Measurements from ENCODE around the gene EFNB1. TPM values are rescaled to one million over a fixed set of nuclear protein-coding genes. Genes with fewer than 3 reads are reported as not detected.
A peak's percentile ranks its signal among the peaks of the same experiment; 100 is the strongest.

EFNB1 gene
- total RNA-seq, 3 donors from 2014 or later (not counting 1 experiment from before 2014, with no cell fraction given), result 3.2 to 4.7 (median 3.3) TPM

GRCh38 chrX:68820476-68821110 is 8.2 kb upstream of the EFNB1 start:
- H3K4me1 Mint-ChIP-seq, result peaks cover 0 to 8% of the 10 kb centered on the region in 2 donors
- ATAC-seq (no peak), DNase-seq (no peak)
- 63% methylated on average over 6 of the region's 6 CpGs for WGBS (ENCODE audit: insufficient coverage)
- H3K27me3 Mint-ChIP-seq (ENCODE audit: low read depth in 2 of 2), result peaks cover 10 to 32% of the 10 kb centered on the region in 2 donors
- Histone ChIP-seq H3K36me3 (ENCODE audit: control insufficient read depth, insufficient read depth, low read length) (no peaks in the 10 kb centered on the region), H3K27me3 (ENCODE audit: control insufficient read depth, insufficient read depth, low read length) (no peaks in the 10 kb centered on the region), H3K9me3 (ENCODE audit: control insufficient read depth, insufficient read depth, low read length) (no peaks in the 10 kb centered on the region), H3K27ac (ENCODE audit: low read length) (no peak overlapping the region), H3K4me3 (ENCODE audit: low read length) (no peak overlapping the region), H3K4me1 (ENCODE audit: control insufficient read depth, insufficient read depth, low read length) (peaks cover 2% of the 10 kb centered on the region)
- H3K9me3 Mint-ChIP-seq, result no peaks in the 10 kb centered on the region
- TF ChIP-seq CTCF (IDR thresholded peaks at IDR 0.05), result no peak
- H3K4me3 Mint-ChIP-seq, result no peak overlapping the region
- intact Hi-C loops (cut with micrococcal nuclease), result no loop called here
- H3K27ac Mint-ChIP-seq, result no peak overlapping the region
- no peaks in the 10 kb centered on the region for H3K36me3 Mint-ChIP-seq

- Histone ChIP-seq H3K4me3 (ENCODE audit: low read length) (no peak overlapping the region), H3K4me1 (ENCODE audit: control insufficient read depth, insufficient read depth, low read length) (peaks cover 2% of the 10 kb centered on the region), H3K36me3 (ENCODE audit: control insufficient read depth, insufficient read depth, low read length) (no peaks in the 10 kb centered on the region), H3K27ac (ENCODE audit: low read length) (no peak overlapping the region), H3K9me3 (ENCODE audit: control insufficient read depth, insufficient read depth, low read length) (no peaks in the 10 kb centered on the region), H3K27me3 (ENCODE audit: control insufficient read depth, insufficient read depth, low read length) (no peaks in the 10 kb centered on the region)
- DNase-seq, result no peak
- TF ChIP-seq CTCF (IDR thresholded peaks at IDR 0.05), result no peak
- no peaks in the 10 kb centered on the region for H3K36me3 Mint-ChIP-seq
- peaks cover 0 to 8% of the 10 kb centered on the region in 2 donors for H3K4me1 Mint-ChIP-seq
- no peak overlapping the region for H3K4me3 Mint-ChIP-seq
- intact Hi-C loops (cut with micrococcal nuclease), result no loop called here
- ATAC-seq, result no peak
- no peak overlapping the region for H3K27ac Mint-ChIP-seq
- peaks cover 9 to 32% of the 10 kb centered on the region in 2 donors for H3K27me3 Mint-ChIP-seq (ENCODE audit: low read depth in 2 of 2)
- H3K9me3 Mint-ChIP-seq, result no peaks in the 10 kb centered on the region
- 78% methylated on average over 3 of the region's 3 CpGs for WGBS (ENCODE audit: insufficient coverage)
These were observed 7.2 kb upstream of the EFNB1 start for GRCh38 chrX:68821616-68822015.

- H3K27ac ChIP-seq (ENCODE audit: low read length), result no peak overlapping the region
- Mint-ChIP-seq H3K27me3 (ENCODE audit: low read depth in 2 of 2) (peaks cover 4 to 22% of the 10 kb centered on the region in 2 donors), H3K9me3 (no peaks in the 10 kb centered on the region), H3K27ac (no peak overlapping the region), H3K4me1 (peaks cover 3 to 12% of the 10 kb centered on the region in 2 donors), H3K36me3 (no peaks in the 10 kb centered on the region), H3K4me3 (no peak overlapping the region)
- H3K9me3 ChIP-seq (ENCODE audit: control insufficient read depth, insufficient read depth, low read length), result no peaks in the 10 kb centered on the region
- 10% methylated on average over 11 of the region's 14 CpGs for WGBS (ENCODE audit: insufficient coverage)
- ATAC-seq, result peak in 2 of 3 donors; percentile 49 to 57
- DNase-seq, result peak in 1 of 2 donors; percentile 52
- no peak for TF ChIP-seq CTCF (IDR thresholded peaks at IDR 0.05)
- no peaks in the 10 kb centered on the region for H3K36me3 ChIP-seq (ENCODE audit: control insufficient read depth, insufficient read depth, low read length)
- H3K4me3 ChIP-seq (ENCODE audit: low read length), result no peak overlapping the region
- H3K4me1 ChIP-seq (ENCODE audit: control insufficient read depth, insufficient read depth, low read length), result peaks cover 4% of the 10 kb centered on the region
- intact Hi-C loops (cut with micrococcal nuclease), result no loop called here
- H3K27me3 ChIP-seq (ENCODE audit: control insufficient read depth, insufficient read depth, low read length), result no peaks in the 10 kb centered on the region
These were observed 6.0 kb upstream of the EFNB1 start for GRCh38 chrX:68822641-68823410.

Measured in natural killer cell (primary cell).